ENCODE data around the gene DPYD. TPM values are rescaled to one million over a fixed set of nuclear protein-coding genes. Genes with fewer than 3 reads are reported as not detected.
A peak's percentile ranks its signal among the peaks of the same experiment; 100 is the strongest.
"Not testable (repeated sequence)": the region's sequence is repeated elsewhere in the genome, so short reads cannot be mapped to it uniquely, and the experiment has no call there.

The DPYD gene
- total RNA-seq, 1 experiment from 2014 or later = 8.1 TPM

GRCh38 chr1:97352936-97353382, 567.9 kb downstream of the DPYD start:
- no peaks in the 10 kb centered on the region for H3K4me1 ChIP-seq
- no peak overlapping the region for H3K4me3 ChIP-seq
- no peak overlapping the region for H3K27ac ChIP-seq
- DNase-seq = no peak
- H3K9me3 ChIP-seq (replicated peaks) = no peaks in the 10 kb centered on the region
- no peaks in the 10 kb centered on the region for H3K27me3 ChIP-seq
- H3K36me3 ChIP-seq = no peaks in the 10 kb centered on the region

- DNase-seq = no peak
These were observed 569.0 kb downstream of the DPYD start for GRCh38 chr1:97351846-97352245.

GRCh38 chr1:97350662-97351061, 570.2 kb downstream of the DPYD start:
- no peak for DNase-seq
- Histone ChIP-seq H3K27ac (no peak overlapping the region), H3K36me3 (no peaks in the 10 kb centered on the region)

More at GRCh38 chr1:97351846-97352245, 569.0 kb downstream of the DPYD start:
- Histone ChIP-seq H3K4me3 (no peak overlapping the region), H3K4me1 (no peaks in the 10 kb centered on the region), H3K36me3 (no peaks in the 10 kb centered on the region), H3K27ac (no peak overlapping the region), H3K27me3 (no peaks in the 10 kb centered on the region), H3K9me3 (replicated peaks) (no peaks in the 10 kb centered on the region)

GRCh38 chr1:97350241-97350640, 570.6 kb downstream of the DPYD start:
- H3K4me3 ChIP-seq = no peak overlapping the region
- no peaks in the 10 kb centered on the region for H3K27me3 ChIP-seq
- no peaks in the 10 kb centered on the region for H3K4me1 ChIP-seq
- DNase-seq = no peak
- no peaks in the 10 kb centered on the region for H3K36me3 ChIP-seq
- H3K27ac ChIP-seq = no peak overlapping the region
- H3K9me3 ChIP-seq (replicated peaks) = no peaks in the 10 kb centered on the region

More at GRCh38 chr1:97350662-97351061, 570.2 kb downstream of the DPYD start:
- no peaks in the 10 kb centered on the region for H3K9me3 ChIP-seq (replicated peaks)
- no peak overlapping the region for H3K4me3 ChIP-seq
- H3K27me3 ChIP-seq = no peaks in the 10 kb centered on the region
- H3K4me1 ChIP-seq = no peaks in the 10 kb centered on the region

- H3K27me3 ChIP-seq; H3K4me1 ChIP-seq; H3K36me3 ChIP-seq; H3K27ac ChIP-seq; H3K9me3 ChIP-seq (replicated peaks); H3K4me3 ChIP-seq; DNase-seq: not testable (repeated sequence)
These were observed 571.0 kb downstream of the DPYD start for GRCh38 chr1:97349794-97350193.

- no peak for DNase-seq
- Histone ChIP-seq H3K36me3 (no peaks in the 10 kb centered on the region), H3K27me3 (no peaks in the 10 kb centered on the region), H3K4me1 (no peaks in the 10 kb centered on the region), H3K27ac (no peak overlapping the region), H3K9me3 (replicated peaks) (no peaks in the 10 kb centered on the region), H3K4me3 (no peak overlapping the region)
These were observed 572.1 kb downstream of the DPYD start for GRCh38 chr1:97348599-97349265.

GRCh38 chr1:97340951-97341350, 579.9 kb downstream of the DPYD start:
- peak; percentile 13 to 39 for DNase-seq
- Histone ChIP-seq H3K27ac (no peak overlapping the region), H3K36me3 (no peaks in the 10 kb centered on the region), H3K27me3 (no peaks in the 10 kb centered on the region), H3K9me3 (replicated peaks) (no peaks in the 10 kb centered on the region), H3K4me3 (no peak overlapping the region), H3K4me1 (0 out of 2 replicates have a peak, but pooled peaks cover 2% of the 10 kb centered on the region)

- Histone ChIP-seq H3K36me3 (no peaks in the 10 kb centered on the region), H3K4me3 (no peak overlapping the region), H3K4me1 (0 out of 2 replicates have a peak, but pooled peaks cover 2% of the 10 kb centered on the region), H3K9me3 (replicated peaks) (no peaks in the 10 kb centered on the region), H3K27ac (no peak overlapping the region), H3K27me3 (no peaks in the 10 kb centered on the region)
- no peak for DNase-seq
These were observed 582.5 kb downstream of the DPYD start for GRCh38 chr1:97338347-97338746.

GRCh38 chr1:97337250-97338030, 583.4 kb downstream of the DPYD start:
- Histone ChIP-seq H3K27ac (no peak overlapping the region), H3K36me3 (no peaks in the 10 kb centered on the region), H3K4me3 (no peak overlapping the region), H3K9me3 (replicated peaks) (no peaks in the 10 kb centered on the region), H3K27me3 (no peaks in the 10 kb centered on the region), H3K4me1 (0 out of 2 replicates have a peak, but pooled peaks cover 2% of the 10 kb centered on the region)
- DNase-seq = no peak

GRCh38 chr1:97334454-97334853, 586.4 kb downstream of the DPYD start:
- H3K27ac ChIP-seq = no peak overlapping the region
- no peaks in the 10 kb centered on the region for H3K4me1 ChIP-seq
- no peaks in the 10 kb centered on the region for H3K27me3 ChIP-seq
- no peak overlapping the region for H3K4me3 ChIP-seq
- no peaks in the 10 kb centered on the region for H3K9me3 ChIP-seq (replicated peaks)
- no peaks in the 10 kb centered on the region for H3K36me3 ChIP-seq
- no peak for DNase-seq

GRCh38 chr1:97332716-97333115, 588.1 kb downstream of the DPYD start:
- DNase-seq = no peak
- Histone ChIP-seq H3K4me3 (no peak overlapping the region), H3K27me3 (no peaks in the 10 kb centered on the region), H3K36me3 (no peaks in the 10 kb centered on the region), H3K4me1 (no peaks in the 10 kb centered on the region), H3K27ac (no peak overlapping the region), H3K9me3 (replicated peaks) (no peaks in the 10 kb centered on the region)

GRCh38 chr1:97331165-97331564, 589.7 kb downstream of the DPYD start:
- Histone ChIP-seq H3K4me3 (no peak overlapping the region), H3K9me3 (replicated peaks) (no peaks in the 10 kb centered on the region), H3K27me3 (no peaks in the 10 kb centered on the region), H3K4me1 (no peaks in the 10 kb centered on the region), H3K36me3 (no peaks in the 10 kb centered on the region), H3K27ac (no peak overlapping the region)
- DNase-seq = no peak

- Histone ChIP-seq H3K4me1 (no peaks in the 10 kb centered on the region), H3K4me3 (no peak overlapping the region), H3K27ac (no peak overlapping the region), H3K27me3 (no peaks in the 10 kb centered on the region), H3K9me3 (replicated peaks) (no peaks in the 10 kb centered on the region), H3K36me3 (no peaks in the 10 kb centered on the region)
- DNase-seq = no peak
These were observed 606.1 kb downstream of the DPYD start for GRCh38 chr1:97314685-97315084.

GRCh38 chr1:97308131-97308530, 612.7 kb downstream of the DPYD start:
- no peaks in the 10 kb centered on the region for H3K27me3 ChIP-seq
- no peak for DNase-seq
- no peaks in the 10 kb centered on the region for H3K4me1 ChIP-seq

GRCh38 chr1:97307568-97307967, 613.3 kb downstream of the DPYD start:
- Histone ChIP-seq H3K4me1 (no peaks in the 10 kb centered on the region), H3K27ac (no peak overlapping the region), H3K27me3 (no peaks in the 10 kb centered on the region), H3K4me3 (no peak overlapping the region), H3K36me3 (no peaks in the 10 kb centered on the region), H3K9me3 (replicated peaks) (no peaks in the 10 kb centered on the region)
- DNase-seq = no peak

More at GRCh38 chr1:97308131-97308530, 612.7 kb downstream of the DPYD start:
- Histone ChIP-seq H3K4me3 (no peak overlapping the region), H3K27ac (no peak overlapping the region), H3K36me3 (no peaks in the 10 kb centered on the region), H3K9me3 (replicated peaks) (no peaks in the 10 kb centered on the region)

Data from SJCRH30 (cell line).